ENCODE measurements around the gene ZMIZ1.
A peak's percentile ranks its signal among the peaks of the same experiment; 100 is the strongest.

Gene ZMIZ1

GRCh38 chr10:79244841-79245504 is 176.2 kb downstream of the ZMIZ1 start:
- Histone ChIP-seq H3K27me3 (ENCODE audit: insufficient read depth, low read depth, severe bottlenecking) (no peaks in the 10 kb centered on the region), H3K36me3 (peaks cover 12% of the 10 kb centered on the region; the same call in 1 of the 2 replicates), H3K4me3 (ENCODE audit: low read depth, low read length) (no peak overlapping the region), H3K9me3 (ENCODE audit: severe bottlenecking) (no peaks in the 10 kb centered on the region), H3K27ac (no peak overlapping the region; the same call in 1 of the 2 replicates)
- no peak for DNase-seq
- no peak for TF ChIP-seq CTCF (IDR thresholded peaks at IDR 0.05; ENCODE audit: low read depth, low read length)

GRCh38 chr10:79245539-79246208 is 176.9 kb downstream of the ZMIZ1 start:
- H3K27ac ChIP-seq, result peak overlapping the region; percentile 4; the same call in 1 of the 2 replicates
- peaks cover 12% of the 10 kb centered on the region; the same call in 1 of the 2 replicates for H3K36me3 ChIP-seq
- DNase-seq, result no peak
- no peak overlapping the region for H3K4me3 ChIP-seq (ENCODE audit: low read depth, low read length)
- H3K9me3 ChIP-seq (ENCODE audit: severe bottlenecking), result no peaks in the 10 kb centered on the region
- no peak for TF ChIP-seq CTCF (IDR thresholded peaks at IDR 0.05; ENCODE audit: low read depth, low read length)
- H3K27me3 ChIP-seq (ENCODE audit: insufficient read depth, low read depth, severe bottlenecking), result no peaks in the 10 kb centered on the region

- Histone ChIP-seq H3K4me3 (ENCODE audit: low read depth, low read length) (no peak overlapping the region), H3K36me3 (peaks cover 12% of the 10 kb centered on the region; the same call in 1 of the 2 replicates), H3K27ac (no peak overlapping the region), H3K27me3 (ENCODE audit: insufficient read depth, low read depth, severe bottlenecking) (no peaks in the 10 kb centered on the region), H3K9me3 (ENCODE audit: severe bottlenecking) (no peaks in the 10 kb centered on the region)
- no peak for TF ChIP-seq CTCF (IDR thresholded peaks at IDR 0.05; ENCODE audit: low read depth, low read length)
- DNase-seq, result no peak
Measured at GRCh38 chr10:79246209-79246581, 177.4 kb downstream of the ZMIZ1 start.

- peaks cover 12% of the 10 kb centered on the region; the same call in 1 of the 2 replicates for H3K36me3 ChIP-seq
- DNase-seq, result no peak
- H3K27me3 ChIP-seq (ENCODE audit: insufficient read depth, low read depth, severe bottlenecking), result no peaks in the 10 kb centered on the region
- H3K27ac ChIP-seq, result no peak overlapping the region; the same call in 1 of the 2 replicates
- no peak overlapping the region for H3K4me3 ChIP-seq (ENCODE audit: low read depth, low read length)
- H3K9me3 ChIP-seq (ENCODE audit: severe bottlenecking), result no peaks in the 10 kb centered on the region
- no peak for TF ChIP-seq CTCF (IDR thresholded peaks at IDR 0.05; ENCODE audit: low read depth, low read length)
Measured at GRCh38 chr10:79246606-79247275, 178.0 kb downstream of the ZMIZ1 start.

GRCh38 chr10:79247373-79248137 is 178.8 kb downstream of the ZMIZ1 start:
- H3K4me3 ChIP-seq (ENCODE audit: low read depth, low read length), result no peak overlapping the region
- DNase-seq, result no peak
- H3K9me3 ChIP-seq (ENCODE audit: severe bottlenecking), result no peaks in the 10 kb centered on the region
- H3K36me3 ChIP-seq, result peaks cover 15% of the 10 kb centered on the region
- TF ChIP-seq CTCF (IDR thresholded peaks at IDR 0.05; ENCODE audit: low read depth, low read length), result no peak
- H3K27ac ChIP-seq, result peak overlapping the region; percentile 1; the same call in 1 of the 2 replicates
- H3K27me3 ChIP-seq (ENCODE audit: insufficient read depth, low read depth, severe bottlenecking), result no peaks in the 10 kb centered on the region

Measured in WERI-Rb-1 (cell line).